ENCODE data around the gene AP5B1. TPM values are rescaled to one million over a fixed set of nuclear protein-coding genes. Genes with fewer than 3 reads are reported as not detected.
"Not testable (repeated sequence)": the region's sequence is repeated elsewhere in the genome, so short reads cannot be mapped to it uniquely, and the experiment has no call there.

AP5B1 gene
- total and polyA plus RNA-seq, 8 donors, result 3.6 to 44.9 (median 12.4) TPM

GRCh38 chr11:65771589-65772112, 9.1 kb downstream of the AP5B1 start:
- DNase-seq, result no peak
- peaks cover 0 to 4% (median 3%) of the 10 kb centered on the region in 4 donors for H3K36me3 ChIP-seq
- no peaks in the 10 kb centered on the region for H3K9me3 ChIP-seq
- intact Hi-C loops (cut with DNase I; ENCODE audit: low total_unique reads), result no loop called here
- H3K27ac ChIP-seq, result no peak overlapping the region
- TF ChIP-seq POLR2A (IDR thresholded peaks at IDR 0.05) (no peak), POLR2AphosphoS5 (IDR thresholded peaks at IDR 0.05) (no peak), EP300 (IDR thresholded peaks at IDR 0.05) (no peak)
- TF ChIP-seq, protein P1, sequence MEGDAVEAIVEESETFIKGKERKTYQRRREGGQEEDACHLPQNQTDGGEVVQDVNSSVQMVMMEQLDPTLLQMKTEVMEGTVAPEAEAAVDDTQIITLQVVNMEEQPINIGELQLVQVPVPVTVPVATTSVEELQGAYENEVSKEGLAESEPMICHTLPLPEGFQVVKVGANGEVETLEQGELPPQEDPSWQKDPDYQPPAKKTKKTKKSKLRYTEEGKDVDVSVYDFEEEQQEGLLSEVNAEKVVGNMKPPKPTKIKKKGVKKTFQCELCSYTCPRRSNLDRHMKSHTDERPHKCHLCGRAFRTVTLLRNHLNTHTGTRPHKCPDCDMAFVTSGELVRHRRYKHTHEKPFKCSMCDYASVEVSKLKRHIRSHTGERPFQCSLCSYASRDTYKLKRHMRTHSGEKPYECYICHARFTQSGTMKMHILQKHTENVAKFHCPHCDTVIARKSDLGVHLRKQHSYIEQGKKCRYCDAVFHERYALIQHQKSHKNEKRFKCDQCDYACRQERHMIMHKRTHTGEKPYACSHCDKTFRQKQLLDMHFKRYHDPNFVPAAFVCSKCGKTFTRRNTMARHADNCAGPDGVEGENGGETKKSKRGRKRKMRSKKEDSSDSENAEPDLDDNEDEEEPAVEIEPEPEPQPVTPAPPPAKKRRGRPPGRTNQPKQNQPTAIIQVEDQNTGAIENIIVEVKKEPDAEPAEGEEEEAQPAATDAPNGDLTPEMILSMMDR (IDR thresholded peaks at IDR 0.05), result no peak
- 25 to 54% (median 33%) methylated on average over 6 of the region's 6 CpGs for WGBS, 5 donors
- no peak overlapping the region for H3K4me3 ChIP-seq
- peaks cover 15 to 62% (median 24%) of the 10 kb centered on the region in 4 donors for H3K4me1 ChIP-seq
- no peaks in the 10 kb centered on the region for H3K27me3 ChIP-seq

DNA sequence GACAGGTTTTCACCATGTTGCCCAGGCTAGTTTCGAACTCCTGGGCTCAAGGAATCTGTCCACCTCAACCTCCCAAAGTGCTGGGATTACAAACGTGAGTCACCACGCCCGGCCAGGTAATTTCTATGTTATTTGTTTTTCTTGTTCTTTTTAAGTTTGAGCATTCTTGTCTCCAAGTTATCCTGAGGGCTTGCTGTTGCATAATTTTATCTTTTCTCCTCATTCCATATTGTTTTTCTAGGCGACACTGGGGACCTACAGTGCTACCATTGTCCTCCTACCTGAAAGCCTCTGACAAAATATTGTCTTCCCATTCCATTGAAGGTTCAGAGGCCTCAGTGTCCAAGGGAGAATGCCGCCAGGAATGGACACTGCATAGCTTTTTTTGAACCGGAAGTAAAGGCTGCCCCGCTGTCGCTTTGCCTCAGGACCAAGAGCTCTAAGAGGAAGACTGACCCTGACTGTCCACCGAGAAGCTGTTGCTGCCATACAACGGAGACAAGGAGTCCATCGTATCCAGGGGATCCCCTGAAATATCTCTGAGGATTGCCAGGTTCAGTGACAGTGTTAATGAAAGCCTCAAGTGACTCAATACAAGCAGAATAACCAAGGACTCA, 9.7 kb downstream of the AP5B1 start:
- TF ChIP-seq POLR2AphosphoS5 (IDR thresholded peaks at IDR 0.05) (no peak), POLR2A (IDR thresholded peaks at IDR 0.05) (no peak)

DNA sequence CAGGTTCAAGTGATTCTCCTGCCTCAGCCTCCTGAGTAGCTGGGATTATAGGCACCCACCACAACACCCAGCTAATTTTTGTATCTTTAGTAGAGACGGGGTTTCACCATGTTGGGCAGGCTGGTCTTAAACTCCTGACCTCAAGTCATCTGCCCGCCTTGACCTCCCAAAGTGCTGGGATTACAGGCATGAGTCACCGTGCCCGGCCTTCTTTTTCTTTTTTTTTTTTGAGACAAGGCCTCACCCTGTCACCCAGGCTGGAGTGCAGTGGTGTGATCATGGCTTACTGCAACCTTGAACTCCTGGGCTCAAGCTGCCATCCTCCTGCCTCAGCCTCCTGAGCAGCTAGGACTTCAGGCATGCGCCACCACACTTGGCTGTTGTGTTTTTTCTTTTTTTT, 13.0 kb downstream of the AP5B1 start:
- intact Hi-C loops (cut with DNase I; ENCODE audit: low total_unique reads); H3K36me3 ChIP-seq; H3K27me3 ChIP-seq; DNase-seq; H3K27ac ChIP-seq; H3K9me3 ChIP-seq; H3K4me3 ChIP-seq: not testable (repeated sequence)
- H3K4me1 ChIP-seq, result peaks cover 7 to 29% (median 13%) of the 10 kb centered on the region in 4 donors
- 69 to 78% (median 75%) methylated on average over 5 of the region's 5 CpGs for WGBS, 5 donors

More for the DNA sequence above, 9.7 kb downstream of the AP5B1 start:
- Histone ChIP-seq H3K4me3 (no peak overlapping the region), H3K4me1 (peaks cover 15 to 56% (median 23%) of the 10 kb centered on the region in 4 donors), H3K9me3 (no peaks in the 10 kb centered on the region), H3K27me3 (no peaks in the 10 kb centered on the region), H3K27ac (no peak overlapping the region), H3K36me3 (no peaks in the 10 kb centered on the region)
- 79 to 88% (median 82%) methylated on average over 12 of the region's 12 CpGs for WGBS, 5 donors
- DNase-seq, result no peak
- intact Hi-C loops (cut with DNase I; ENCODE audit: low total_unique reads), result no loop called here

DNA sequence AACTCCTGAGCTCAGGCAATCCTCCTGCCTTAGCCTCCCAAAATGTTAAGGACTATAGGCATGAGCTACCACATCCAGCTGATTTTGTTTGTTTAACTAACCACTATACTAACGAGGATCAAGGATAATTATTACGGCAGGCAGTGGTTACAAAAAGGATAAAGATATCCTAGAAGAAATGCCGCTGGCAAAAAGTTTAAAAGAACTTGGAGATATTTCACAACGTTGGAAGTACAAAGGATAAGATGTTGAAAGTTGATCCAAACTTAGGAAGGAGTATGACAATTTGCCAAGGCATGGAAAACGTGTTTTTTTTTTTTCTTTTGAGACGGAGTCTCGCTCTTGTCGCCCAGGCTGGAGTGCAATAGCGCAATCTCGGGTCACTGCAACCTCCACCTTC, 13.4 kb downstream of the AP5B1 start:
- H3K27me3 ChIP-seq, result no peaks in the 10 kb centered on the region
- H3K36me3 ChIP-seq, result no peaks in the 10 kb centered on the region
- DNase-seq, result no peak
- H3K4me1 ChIP-seq, result peaks cover 7 to 29% (median 13%) of the 10 kb centered on the region in 4 donors
- H3K9me3 ChIP-seq, result no peaks in the 10 kb centered on the region
- intact Hi-C loops (cut with DNase I; ENCODE audit: low total_unique reads), result no loop called here
- TF ChIP-seq, protein P1 (IDR thresholded peaks at IDR 0.05), result no peak
- no peak for TF ChIP-seq POLR2A (IDR thresholded peaks at IDR 0.05)
- TF ChIP-seq POLR2AphosphoS5 (IDR thresholded peaks at IDR 0.05), result no peak
- H3K4me3 ChIP-seq, result no peak overlapping the region
- H3K27ac ChIP-seq, result no peak overlapping the region
- WGBS, 5 donors, result 69 to 79% (median 76%) methylated on average over 10 of the region's 10 CpGs

DNA sequence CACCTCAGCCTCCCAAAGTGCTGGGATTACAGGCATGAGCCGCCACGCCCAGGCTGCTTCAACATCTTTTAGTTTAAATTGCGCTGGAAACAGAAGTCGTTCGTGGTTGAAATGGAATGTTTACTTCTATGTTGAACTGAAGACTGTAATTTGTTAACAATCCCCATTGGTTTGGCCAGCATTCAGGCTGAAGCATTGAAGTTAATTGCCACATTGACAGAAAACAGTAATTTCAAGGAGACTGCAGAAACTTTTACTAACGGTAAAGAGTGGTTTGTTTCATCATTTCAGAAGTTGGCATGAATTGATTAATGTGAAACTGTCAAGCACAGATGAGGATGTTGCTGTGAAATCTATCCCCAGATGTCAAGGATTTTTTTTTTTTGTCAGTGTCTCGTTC, 14.2 kb downstream of the AP5B1 start:
- no peaks in the 10 kb centered on the region for H3K27me3 ChIP-seq
- DNase-seq, result no peak
- H3K36me3 ChIP-seq, result no peaks in the 10 kb centered on the region
- no peak for TF ChIP-seq POLR2AphosphoS5 (IDR thresholded peaks at IDR 0.05)
- no peak for TF ChIP-seq EP300 (IDR thresholded peaks at IDR 0.05)
- no peak for TF ChIP-seq POLR2A (IDR thresholded peaks at IDR 0.05)
- TF ChIP-seq, protein P1 (IDR thresholded peaks at IDR 0.05), result no peak
- no peaks in the 10 kb centered on the region for H3K9me3 ChIP-seq
- no peak overlapping the region for H3K27ac ChIP-seq
- 30 to 41% (median 34%) methylated on average over 7 of the region's 7 CpGs for WGBS, 5 donors
- intact Hi-C loops (cut with DNase I; ENCODE audit: low total_unique reads), result no loop called here
- H3K4me3 ChIP-seq, result no peak overlapping the region
- peaks cover 4 to 21% (median 7%) of the 10 kb centered on the region in 4 donors for H3K4me1 ChIP-seq
